Adrenal gland (tissue), 5 donors: ENCODE results near the gene BACH2.

Source experiments
- CTCF ChIP-seq, 6 experiments: fragments of 450-650 bp in 4 of 6; fragments of 200-600 bp in 2 of 6; sonication (generic) in 1 of 6; IDR thresholded peaks; 1 replicate in 5 of 6; 2 replicates in 1 of 6; pipeline versions ENCODE4 v1.5.1 to v1.8.0; 2016 to 2021; ENCODE audit warnings: antibody characterized with exemption in 6 of 6, mild to moderate bottlenecking in 2 of 6, moderate library complexity in 1 of 6
- POLR2A ChIP-seq, 2 donors: fragments of 450-650 bp; IDR thresholded peaks; one replicate each; pipeline ENCODE4 v1.6.1; 2017; ENCODE audit warnings: antibody characterized with exemption in 2 of 2, mild to moderate bottlenecking in 2 of 2, moderate library complexity in 1 of 2
- donor health status: DM: no; HTN: no; CAD: no.

DNA sequence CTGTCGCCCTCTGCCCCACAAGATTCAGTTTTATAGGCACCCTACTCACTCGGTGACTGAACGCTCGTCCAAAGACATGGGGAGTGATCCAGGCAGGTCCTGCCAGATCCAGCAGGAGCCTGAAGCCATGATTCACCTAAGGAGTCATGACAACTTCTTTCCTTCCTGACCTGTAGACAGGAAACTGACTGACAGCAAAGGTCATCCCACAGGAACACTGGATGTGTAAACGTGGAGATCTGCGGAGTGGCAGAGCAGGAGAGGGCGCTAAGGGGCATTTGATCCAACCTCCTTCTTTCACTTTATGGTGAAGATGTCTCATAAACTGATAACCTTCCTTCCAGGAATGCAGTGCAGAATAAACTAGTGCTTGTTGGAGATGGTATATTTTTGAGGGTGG lies 210.1 kb downstream of the BACH2 start:
- no peak for TF ChIP-seq CTCF (IDR thresholded peaks at IDR 0.05)
- TF ChIP-seq POLR2A (IDR thresholded peaks at IDR 0.05), result no peak
